ENCODE data around the gene ZSCAN18.

Gene ZSCAN18

DNA sequence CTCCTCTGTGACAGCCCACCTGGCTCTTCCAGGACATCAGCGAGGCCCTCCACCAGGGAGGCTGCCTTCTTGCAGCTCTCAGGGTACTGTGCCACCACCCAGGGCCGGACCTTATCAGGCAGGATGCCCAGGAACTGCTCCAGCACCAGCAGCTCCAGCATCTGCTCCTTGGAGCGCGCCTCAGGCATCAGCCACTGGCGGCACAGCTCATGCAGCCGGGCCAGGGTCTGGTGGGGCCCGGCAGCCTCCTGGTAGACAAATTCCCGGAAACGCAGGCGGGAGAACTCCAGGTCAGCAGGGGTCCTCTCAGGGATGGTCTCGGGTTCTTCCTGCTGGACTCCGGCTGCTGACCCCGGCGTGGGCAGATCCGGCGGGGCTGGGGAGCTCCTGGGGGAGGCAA lies 8.2 kb downstream of the ZSCAN18 start:
- DNase-seq = no peak
- in situ Hi-C loops (cut with MboI; ENCODE audit: low pct_unique_long_range_greater_than_20kb, low sequenced_read_pairs) = no loop called here

DNA sequence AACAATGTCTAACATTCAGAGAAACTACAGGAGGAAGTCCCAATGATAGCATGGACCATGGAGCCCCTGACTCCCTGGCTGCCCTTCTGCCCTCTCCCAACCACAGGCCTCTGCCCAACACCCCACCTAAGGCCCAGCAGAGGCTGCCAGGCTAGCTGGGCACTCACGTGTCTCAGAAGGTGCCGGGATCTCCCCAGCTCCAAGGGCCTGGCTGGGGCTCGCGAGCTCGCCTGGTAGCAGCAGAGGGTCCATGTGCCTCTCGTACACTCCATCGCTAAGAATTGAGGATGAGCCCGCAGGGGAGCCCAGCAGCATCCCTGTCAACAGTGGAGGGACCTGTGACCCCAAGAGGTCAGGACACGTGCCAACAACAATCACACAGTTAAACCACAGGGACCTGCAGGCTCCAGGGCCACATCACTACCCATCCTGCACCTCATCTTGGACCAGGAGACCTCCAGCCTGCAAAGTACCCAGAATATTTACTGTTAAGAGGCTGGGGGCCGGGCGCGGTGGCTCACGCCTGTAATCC lies 9.4 kb downstream of the ZSCAN18 start:
- no peak for DNase-seq
- in situ Hi-C loops (cut with MboI; ENCODE audit: low pct_unique_long_range_greater_than_20kb, low sequenced_read_pairs) = no loop called here

DNA sequence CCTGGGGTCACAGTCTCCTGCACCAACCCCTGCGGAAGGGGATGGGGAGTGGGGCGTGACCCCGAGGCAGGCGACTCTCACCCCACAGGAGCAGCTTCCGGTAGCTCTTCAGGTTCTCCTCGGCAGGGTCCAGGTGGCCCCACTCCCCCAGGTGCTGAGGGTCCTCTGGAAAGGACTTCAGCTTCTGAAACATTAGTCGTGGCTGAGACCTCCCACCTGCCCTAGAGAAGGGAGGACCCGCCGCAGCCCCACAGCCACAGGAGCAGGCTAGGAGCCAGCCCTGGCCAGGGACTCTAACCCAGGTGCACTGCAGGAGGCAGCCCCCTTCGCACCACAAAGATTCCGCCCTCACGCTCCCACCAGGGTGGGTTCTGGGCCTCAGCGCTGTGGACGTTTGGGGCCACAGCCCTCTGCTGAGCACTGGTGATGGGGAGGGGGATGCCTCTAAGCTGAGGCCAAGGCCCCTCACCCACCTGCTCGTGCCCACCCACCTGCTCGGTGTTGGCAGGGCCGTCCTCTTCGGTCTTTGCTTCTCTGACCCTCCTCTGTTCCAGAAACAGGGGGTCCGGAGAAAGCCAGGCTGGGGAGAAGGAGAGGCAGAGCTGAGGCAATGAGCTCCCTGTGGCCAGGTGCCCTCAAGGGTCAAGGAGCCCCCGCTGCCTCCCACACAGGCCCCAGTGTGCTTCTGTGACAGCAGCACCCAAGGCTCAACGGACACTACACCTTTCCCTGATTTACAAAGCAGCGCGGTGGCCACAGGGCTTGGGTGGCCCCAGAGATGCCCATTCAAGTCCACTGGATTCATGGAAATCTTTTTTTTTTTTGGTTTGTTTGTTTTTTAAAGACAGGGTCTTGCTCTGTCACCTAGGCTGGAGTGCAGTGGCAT lies 11.0 kb downstream of the ZSCAN18 start:
- in situ Hi-C loops (cut with MboI; ENCODE audit: low pct_unique_long_range_greater_than_20kb, low sequenced_read_pairs) = no loop called here
- DNase-seq = no peak

DNA sequence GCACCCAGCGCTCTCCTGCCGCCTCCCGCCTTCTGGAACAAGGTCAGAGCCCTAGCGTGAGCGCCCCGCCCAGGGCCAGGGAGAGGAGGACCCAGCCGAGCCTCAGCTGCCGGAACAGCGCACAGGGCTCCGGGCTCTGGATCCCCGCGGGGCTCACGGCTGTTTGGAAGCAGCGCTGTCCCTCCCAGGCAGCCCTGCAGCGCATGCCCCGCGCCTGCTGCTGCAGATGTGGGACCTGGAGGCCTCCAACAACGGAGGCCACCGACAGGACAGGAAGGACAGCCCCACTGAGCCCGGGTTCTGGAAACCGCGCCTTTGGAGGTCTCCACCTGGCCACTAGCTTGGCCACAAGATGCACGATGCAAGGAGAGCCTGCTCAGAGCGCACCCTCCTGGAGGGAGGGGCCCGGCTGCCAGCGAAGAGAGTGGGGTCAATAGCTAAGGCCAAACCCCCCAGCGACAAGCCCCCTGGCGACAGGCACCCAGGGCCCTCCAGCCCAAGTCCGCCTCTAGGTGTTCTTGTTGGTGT lies 12.6 kb downstream of the ZSCAN18 start:
- in situ Hi-C loops (cut with MboI; ENCODE audit: low pct_unique_long_range_greater_than_20kb, low sequenced_read_pairs) = no loop called here
- DNase-seq = no peak

DNA sequence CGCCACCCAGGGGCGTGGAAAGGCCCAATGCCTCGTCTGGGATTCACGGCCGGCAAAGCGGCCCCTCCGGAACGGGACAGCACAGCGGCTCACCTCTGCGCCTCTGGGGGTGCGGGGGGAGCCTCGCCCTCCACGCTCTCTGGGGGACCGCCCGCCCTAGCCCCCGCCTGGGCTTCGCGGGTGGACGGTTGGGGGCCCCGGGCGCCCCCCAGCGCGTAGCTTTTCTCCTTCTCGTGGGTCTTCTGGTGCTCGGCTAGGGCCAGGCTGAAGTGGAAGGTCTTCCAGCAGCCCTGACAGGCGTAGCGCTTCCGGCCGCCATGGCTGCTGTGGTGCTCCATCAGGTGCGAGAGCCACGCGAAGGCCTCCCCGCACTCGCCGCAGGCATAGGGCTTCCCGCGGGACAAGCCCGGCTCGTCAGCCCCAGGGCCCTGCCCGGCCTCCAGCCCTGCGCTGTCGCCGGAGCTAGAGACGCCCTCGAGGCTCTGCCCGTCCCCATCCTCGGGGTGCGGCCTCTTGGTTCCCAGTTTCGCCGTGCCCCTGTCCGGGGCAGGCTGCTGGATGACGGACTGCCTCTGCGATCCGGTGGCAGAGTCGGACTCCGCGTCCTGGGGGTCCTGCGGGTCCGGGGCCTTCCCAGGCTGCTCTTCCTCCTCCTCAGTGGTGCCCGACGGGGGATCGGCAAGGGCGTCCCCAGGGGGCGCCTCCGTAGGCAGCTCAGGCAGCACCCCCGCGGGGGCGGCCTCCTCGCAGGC lies 13.3 kb downstream of the ZSCAN18 start:
- in situ Hi-C loops (cut with MboI; ENCODE audit: low pct_unique_long_range_greater_than_20kb, low sequenced_read_pairs) = no loop called here
- no peak for DNase-seq

DNA sequence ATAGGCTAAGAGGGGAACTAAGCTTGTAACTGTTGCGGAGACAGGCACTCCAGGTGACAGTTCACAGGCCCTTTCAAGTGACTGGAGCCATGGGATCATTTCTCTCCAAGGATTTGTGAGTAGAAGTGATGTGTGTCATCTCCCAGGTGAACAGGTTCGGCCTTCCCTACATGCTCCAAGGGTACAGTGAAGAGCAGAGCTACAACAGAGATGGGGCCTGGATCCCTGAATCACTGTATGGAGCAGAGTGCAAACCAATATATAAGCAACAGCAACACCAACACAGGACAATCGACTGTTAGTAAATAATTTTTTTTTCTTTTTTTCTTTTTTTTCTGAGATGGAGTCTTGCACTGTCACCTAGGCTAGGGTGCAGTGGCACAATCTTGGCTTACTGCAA lies 15.0 kb downstream of the ZSCAN18 start:
- in situ Hi-C loops (cut with MboI; ENCODE audit: low pct_unique_long_range_greater_than_20kb, low sequenced_read_pairs) = no loop called here

DNA sequence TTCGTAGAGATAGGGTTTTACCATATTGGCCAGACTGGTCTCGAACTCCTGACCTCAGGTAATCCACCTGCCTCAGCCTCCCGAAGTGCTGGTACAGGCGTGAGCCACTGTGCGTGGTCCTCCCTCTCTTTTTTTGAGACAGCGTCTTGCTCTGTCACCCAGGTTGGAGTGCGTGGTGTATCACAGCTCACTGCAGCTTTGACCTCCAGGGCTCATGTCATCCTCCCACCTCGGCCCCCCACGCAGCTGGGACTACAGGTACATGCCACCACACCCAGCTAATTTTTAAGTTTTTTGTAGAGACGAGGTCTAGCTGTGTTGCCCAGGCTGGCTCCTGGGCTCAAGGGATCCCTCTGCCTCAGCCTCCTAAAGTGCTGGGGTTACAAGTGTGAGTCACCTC lies 18.2 kb downstream of the ZSCAN18 start:
- in situ Hi-C loops (cut with MboI; ENCODE audit: low pct_unique_long_range_greater_than_20kb, low sequenced_read_pairs) = no loop called here

More for the DNA sequence above, 15.0 kb downstream of the ZSCAN18 start:
- DNase-seq = no peak

DNA sequence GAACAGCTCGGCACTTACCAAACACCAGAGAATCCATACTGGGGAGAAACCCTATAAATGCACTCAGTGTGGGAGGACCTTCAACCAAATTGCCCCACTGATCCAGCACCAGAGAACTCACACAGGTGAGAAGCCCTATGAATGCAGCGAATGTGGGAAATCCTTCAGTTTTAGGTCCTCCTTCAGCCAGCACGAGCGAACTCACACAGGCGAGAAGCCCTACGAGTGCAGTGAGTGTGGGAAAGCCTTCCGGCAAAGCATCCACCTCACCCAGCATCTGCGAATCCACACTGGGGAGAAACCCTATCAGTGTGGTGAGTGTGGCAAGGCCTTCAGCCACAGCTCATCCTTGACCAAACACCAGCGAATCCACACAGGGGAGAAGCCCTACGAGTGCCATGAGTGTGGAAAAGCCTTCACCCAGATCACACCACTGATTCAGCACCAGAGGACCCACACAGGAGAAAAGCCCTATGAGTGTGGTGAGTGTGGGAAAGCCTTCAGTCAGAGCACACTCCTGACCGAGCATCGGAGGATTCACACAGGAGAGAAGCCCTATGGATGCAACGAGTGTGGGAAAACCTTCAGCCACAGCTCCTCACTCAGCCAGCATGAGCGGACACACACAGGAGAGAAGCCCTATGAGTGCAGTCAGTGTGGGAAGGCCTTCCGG lies 30.7 kb downstream of the ZSCAN18 start:
- no peak for DNase-seq
- in situ Hi-C loops (cut with MboI; ENCODE audit: low pct_unique_long_range_greater_than_20kb, low sequenced_read_pairs) = no loop called here

More for the DNA sequence above, 18.2 kb downstream of the ZSCAN18 start:
- DNase-seq = no peak

DNA sequence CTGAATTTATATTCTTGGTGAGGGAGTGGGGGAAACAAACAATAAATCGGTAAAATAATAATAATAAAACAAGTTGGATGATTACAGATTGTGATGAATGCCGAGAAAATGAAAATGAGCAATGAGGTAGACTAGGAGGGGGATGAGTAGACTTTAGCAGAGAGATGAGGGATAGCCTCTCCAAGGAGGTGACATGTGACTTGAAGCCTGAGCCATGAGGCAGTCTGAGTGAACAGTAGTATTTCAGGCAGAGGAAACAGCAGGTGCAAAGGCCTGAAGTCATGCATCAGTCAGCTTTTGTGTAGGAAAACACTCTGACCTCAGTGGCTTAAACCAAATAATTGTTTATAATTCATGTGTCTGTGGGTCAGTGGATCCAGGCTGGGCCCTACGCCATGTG lies 34.3 kb downstream of the ZSCAN18 start:
- DNase-seq = no peak
- in situ Hi-C loops (cut with MboI; ENCODE audit: low pct_unique_long_range_greater_than_20kb, low sequenced_read_pairs) = no loop called here

DNA sequence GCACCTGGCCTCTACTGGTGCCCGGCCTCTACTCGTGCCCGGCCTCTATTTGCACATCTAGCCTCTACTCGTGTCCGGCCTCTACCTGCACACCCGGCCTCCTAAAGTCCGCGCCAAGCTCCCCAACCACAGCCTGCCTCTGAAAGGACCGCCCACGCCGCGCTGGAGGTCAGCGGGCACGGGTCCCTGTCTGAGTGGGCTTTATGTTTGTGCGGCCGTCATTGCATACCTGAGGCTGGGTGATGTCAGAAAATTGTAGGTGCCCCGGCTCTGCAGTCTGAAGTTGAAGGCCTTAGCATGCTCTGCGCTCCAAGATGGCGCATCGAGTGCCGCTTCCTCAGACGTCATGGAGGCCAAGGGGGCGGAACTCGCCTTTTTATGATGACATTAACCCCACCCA lies 37.8 kb downstream of the ZSCAN18 start:
- no peak for DNase-seq
- in situ Hi-C loops (cut with MboI; ENCODE audit: low pct_unique_long_range_greater_than_20kb, low sequenced_read_pairs) = no loop called here

DNA sequence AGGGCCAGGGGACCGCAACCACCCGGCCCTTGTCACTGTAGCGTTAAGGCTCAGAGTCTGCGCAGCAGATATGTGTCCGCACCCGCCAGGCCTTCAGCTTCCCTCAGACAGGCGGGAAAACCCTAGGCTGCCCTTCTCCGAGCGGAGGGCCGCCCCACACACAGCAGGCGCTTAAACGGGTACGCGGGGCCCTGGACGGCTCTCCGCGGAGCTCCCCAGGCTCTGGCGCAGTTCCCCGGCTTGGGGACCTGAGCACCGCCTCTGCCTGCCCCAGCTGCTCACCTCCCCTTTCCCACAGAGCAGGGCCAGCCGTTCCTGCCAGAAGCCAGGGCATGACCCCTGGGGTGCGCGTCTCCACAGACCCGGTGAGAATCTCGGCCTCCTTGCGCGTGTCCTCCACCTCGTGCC lies 38.4 kb downstream of the ZSCAN18 start:
- no peak for DNase-seq
- in situ Hi-C loops (cut with MboI; ENCODE audit: low pct_unique_long_range_greater_than_20kb, low sequenced_read_pairs) = no loop called here

DNA sequence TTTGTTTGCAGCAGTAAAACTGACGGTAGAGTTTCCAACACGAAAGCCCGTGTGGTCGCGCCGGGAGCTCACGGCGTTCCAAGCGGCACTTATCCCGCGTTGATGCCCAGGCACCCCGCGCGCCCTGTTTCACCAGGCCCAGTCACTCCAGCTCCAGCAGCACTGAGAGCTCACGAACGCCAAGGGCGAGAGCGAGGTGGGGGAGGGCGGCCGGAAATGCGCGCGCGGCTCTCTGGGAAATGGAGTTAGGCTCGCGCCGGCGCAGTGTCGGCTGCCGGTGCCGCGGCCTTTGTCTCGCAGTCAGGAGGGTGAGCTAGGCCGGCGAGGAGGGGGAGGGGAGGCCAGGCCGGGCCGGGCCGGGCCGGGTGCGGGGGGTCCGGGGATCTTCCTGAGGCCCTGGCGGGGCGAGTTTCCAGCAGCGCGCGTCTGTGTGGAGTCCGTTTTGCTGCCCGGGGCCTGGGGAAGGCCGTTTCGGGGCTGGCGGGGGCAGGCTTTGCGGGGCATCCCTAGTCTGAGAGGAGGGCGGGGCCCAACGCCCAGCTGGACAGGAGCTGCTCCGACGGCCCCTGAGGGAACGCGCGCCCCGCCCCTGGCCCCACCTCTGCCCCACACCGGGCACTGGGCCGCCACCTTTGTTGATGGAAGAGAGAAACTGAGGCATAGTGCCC lies 38.9 kb downstream of the ZSCAN18 start, which contains the start of gene ZNF135:
Gene ZNF135 (plus strand): TSS at position 280 of the 668 bp plus-strand sequence. CDS start 721 bp downstream, outside the sequence.
- in situ Hi-C loops (cut with MboI; ENCODE audit: low pct_unique_long_range_greater_than_20kb, low sequenced_read_pairs) = no loop called here
- DNase-seq = no peak

DNA sequence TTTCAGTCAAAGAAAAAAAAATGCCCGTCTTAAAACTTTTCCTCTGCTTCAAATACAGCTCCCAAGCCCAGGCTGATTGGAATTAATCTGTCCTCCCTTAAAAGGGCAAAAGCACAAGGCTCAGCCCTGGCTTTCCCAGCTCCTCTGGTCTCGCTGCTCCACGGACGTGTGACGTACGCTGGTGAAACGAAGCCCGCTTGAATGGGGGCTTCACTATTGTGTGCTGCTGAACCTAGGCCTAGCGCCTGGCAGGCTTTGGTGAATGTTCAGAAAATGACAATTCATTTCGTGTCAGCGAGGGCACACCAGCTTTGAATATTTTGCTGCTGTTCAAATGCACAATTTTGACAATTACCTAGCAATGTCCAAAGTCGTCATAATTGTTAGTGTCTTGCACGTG lies 39.6 kb downstream of the ZSCAN18 start:
- in situ Hi-C loops (cut with MboI; ENCODE audit: low pct_unique_long_range_greater_than_20kb, low sequenced_read_pairs) = no loop called here
- no peak for DNase-seq

DNA sequence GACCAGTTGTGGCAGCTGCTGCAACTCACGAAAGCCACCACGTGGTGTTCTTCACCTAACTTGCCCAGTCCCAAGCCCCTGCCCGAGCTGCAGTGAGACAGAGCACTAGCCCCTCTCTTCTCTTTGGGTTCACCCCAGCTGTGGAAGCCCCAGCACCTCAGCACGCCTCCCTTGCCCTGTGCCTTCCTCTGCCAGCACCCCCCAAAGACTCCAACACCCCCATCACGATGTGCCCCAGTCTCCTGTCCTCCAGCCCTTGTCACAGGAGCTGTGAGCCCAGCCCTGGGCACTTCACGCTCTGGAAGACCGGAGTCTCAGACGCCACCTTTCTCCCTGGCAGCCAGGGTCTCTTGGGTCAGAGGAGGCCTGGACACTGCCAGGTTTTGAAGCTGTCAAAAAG lies 41.2 kb downstream of the ZSCAN18 start:
- in situ Hi-C loops (cut with MboI; ENCODE audit: low pct_unique_long_range_greater_than_20kb, low sequenced_read_pairs) = no loop called here
- DNase-seq = no peak

DNA sequence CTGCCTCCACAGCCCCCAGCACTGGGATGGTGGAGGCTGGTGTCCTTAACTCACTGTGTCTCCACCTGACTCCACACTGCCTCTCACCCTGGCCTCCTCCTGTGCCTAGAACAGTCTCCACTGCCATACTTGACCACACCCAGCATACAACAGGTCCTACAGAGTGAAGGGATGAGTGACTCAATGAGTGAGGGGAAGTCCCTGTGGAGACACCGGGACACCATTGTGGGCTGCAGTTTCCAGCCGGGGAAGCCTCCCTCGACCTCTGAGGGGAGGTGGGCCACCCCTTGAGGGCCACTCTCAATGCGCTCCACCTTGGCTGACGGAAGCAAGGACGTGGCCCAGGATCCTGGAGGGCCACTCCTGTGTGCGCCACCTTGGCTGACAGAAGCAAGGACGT lies 41.8 kb downstream of the ZSCAN18 start:
- no peak for DNase-seq
- in situ Hi-C loops (cut with MboI; ENCODE audit: low pct_unique_long_range_greater_than_20kb, low sequenced_read_pairs) = no loop called here

DNA sequence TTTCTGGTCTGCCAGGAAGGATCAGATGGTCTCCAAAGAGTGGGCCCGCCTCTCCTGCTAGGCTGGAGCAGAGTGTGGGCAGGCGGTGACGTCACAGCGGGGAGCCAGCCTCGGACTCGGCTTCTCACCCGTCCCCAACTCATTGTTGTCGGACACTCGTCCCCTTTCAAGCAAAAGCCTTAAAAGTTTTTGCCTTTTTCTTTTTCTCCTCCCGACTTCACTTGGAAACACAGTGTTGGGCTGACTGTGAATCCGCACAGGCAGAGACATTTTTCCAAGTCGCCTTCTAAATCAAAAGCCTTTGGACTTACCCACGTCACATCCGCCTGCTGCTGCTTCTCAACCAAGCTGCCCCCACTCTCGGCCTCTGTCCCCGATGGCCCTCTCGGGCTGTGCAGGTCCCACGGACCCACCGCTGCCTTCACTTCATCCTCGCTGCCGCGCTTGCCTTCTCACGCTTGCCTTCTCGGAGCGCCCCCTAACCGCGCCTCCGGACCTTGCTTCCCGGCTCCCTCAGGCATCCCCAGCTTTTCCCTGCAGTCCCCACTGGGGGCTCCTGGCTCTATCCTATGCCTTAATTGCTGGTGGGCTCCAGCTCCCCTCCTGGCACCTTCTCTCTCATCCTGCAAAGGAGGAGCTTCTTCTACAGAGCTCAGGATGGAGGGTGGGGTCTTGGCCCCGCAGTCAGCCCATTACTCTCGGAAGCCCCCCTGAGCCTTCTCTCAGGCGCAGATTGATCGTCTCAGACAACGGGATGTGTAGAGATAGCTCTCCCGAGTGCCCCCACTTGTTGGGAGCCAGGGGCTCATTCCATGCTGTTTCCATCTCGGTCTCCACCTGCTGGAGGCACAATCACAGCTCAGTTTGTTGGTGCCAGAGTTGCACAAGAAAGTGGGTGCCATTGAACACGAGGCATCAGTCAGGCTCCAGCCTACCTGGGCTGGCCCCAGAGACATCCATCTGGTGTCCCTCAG lies 42.8 kb downstream of the ZSCAN18 start:
- in situ Hi-C loops (cut with MboI; ENCODE audit: low pct_unique_long_range_greater_than_20kb, low sequenced_read_pairs) = no loop called here
- DNase-seq = no peak

DNA sequence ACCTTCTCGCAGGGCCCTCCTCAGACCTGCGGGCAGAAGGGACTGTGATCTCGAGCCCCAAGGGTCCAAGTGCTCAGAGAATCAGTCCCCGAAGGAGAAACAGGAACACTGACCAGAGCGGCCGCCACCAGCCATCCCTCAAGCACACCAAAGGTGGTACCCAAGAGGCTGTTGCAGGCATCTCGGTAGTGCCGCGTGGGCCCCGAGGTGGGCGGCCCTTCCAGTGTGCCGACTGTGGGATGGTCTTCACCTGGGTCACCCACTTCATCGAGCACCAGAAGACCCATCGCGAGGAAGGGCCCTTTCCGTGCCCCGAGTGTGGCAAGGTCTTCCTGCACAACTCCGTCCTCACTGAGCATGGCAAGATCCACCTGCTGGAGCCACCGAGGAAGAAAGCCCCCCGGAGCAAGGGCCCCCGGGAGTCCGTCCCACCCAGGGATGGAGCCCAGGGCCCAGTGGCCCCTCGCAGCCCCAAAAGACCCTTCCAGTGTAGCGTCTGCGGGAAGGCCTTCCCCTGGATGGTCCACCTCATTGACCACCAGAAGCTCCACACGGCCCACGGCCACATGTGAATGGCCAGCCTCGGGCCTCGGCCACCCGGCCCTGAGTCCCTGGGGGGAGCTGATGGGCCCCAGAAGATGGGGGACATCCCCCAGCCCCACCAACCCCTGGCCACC lies 44.4 kb downstream of the ZSCAN18 start:
- in situ Hi-C loops (cut with MboI; ENCODE audit: low pct_unique_long_range_greater_than_20kb, low sequenced_read_pairs) = no loop called here
- DNase-seq = no peak
